ENCODE results near the gene SLC45A3.

The SLC45A3 gene

DNA sequence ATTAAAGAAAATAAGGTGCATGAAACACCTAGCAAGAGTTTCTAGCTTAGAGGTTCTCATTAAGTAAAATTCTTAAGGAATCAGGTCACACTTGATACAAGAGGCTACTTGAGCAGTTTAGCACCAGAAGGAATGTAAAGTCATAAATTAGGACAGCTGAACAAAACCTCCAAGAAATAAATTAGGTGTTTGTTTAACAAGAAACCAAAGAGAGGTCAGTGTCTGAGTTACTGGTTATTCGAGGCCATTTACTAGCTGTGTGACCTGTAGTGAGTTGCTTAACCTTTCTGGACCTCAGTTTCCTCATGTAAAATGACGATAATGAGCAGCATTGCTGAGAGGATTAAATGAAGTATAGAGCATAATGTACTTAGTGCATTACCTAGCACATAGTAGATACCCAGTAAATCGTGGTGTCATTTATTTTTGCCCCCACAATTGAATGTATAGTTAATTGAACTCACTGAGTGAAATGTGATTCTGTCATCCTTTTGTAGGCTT, 47.6 kb downstream of the SLC45A3 start:
- no peak for DNase-seq

DNA sequence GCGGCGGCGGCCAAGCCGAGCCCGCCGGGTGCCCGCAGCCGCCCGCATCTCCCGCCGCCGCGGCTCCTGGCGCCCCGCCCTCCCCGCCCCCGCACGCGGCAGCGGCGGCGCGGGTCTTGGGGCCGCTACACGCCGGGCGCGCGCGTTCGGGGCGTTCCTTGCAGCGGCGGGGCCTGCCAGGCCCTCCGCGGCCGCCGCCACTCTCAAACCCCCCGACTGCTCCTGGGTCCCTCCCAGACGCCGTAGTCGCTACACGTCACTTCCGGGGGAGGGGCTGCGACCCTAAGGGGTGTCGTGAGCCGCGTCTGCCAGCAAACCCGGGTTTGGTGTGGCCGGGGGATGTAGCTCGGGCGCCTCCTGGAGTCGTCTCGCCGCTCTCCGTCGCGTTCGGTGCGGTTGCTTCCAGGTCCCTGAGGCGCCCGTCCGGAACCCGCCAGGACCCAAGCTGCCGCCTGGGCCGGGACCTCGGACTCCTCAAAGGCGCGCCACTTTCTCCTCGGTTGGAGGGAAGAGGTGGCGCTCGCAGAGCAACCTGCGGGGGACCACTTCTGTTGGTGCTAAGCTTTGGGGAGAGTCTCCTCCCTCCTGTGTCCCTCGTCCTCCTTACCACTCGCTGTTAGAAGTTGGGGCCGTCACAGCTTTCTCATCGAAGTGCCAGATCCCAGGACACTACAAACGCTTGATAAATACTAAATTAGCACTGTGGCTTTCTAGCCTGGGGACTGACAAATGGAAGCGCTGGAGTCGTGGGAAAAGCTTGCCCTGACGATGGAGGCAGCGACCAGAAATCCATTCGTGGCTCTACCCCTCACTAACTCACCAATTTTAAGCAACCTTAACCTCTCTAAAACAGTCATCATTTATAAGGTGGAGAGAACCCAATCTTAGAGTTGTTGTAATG, 48.3 kb downstream of the SLC45A3 start, which contains the start of gene ELK4:
Gene ELK4, minus strand, starts transcription at position 244 of the 901 bp plus-strand sequence. CDS start 8,129 bp downstream, outside the sequence.
- peak; percentile 72 for DNase-seq

DNA sequence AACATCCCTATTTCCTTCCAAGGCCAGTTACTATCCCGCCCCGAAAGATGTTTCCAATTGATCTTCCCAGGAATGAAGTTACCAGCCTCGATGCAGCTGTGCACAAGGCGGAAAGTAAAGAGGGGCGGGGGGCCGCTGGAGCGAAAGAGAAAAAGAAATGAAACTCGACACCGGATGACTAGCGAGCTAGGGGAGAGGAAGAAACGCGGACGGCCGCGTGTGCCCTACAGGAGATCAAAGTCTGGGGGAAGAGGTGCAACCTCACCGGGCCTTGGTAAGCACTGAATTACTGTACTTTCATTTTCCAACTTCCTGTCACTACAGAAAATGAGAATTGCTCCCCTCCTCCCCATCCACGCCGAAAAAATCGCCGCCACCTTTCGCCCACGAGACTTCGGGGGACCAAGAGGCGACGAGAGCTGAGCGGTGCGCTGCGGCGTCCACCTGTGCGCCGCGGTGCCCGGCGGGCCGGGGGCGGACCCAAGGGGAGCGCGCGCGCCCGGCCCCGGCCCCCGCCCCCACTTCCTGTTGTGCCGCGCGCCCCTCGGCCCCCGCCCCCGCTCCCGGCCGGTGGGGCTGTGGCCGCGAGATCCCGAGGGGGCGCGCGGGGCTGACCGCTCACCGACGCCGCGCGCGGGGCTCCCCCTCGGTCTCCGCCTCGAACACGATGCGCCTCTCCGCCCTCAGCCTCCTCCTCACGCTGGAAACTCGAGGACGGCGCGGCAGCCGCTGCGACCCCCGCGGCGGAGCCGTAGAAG, 49.1 kb downstream of the SLC45A3 start:
- DNase-seq, result peak; percentile 69

DNA sequence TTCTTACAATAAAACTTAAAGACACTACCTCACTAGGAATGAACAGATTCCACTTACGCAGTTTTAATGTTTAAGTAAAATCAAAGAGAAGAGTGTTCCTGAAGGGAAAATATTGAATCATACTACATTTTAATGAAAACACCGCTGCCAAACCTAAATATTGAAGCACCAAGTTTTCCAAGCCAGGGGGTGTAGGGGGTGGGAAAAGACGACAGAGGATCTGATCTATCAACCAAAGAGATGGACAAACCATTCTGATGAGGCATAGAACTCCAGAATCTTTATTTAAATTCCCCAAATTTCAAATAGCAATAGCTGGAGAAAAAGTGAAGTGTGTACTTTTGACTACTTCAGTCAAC, 49.7 kb downstream of the SLC45A3 start:
- no peak for DNase-seq

DNA sequence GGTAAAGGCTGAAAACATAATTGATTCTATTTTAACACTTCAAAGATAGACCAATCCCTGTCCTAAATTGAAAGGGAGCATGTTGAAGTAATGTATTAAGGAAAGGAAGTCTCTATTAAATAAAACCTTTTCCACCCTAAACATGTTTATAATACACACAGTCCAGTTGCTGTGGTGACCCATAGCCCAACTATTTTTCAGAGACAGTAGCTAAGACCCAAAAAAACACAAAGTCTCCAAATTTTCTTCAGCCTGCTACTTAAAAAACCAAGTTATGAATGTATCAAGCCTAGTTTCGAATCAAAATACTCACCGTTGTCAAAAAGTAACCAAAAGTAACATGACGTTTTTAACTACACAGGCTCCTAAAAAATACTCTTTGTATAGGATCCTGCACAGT, 50.1 kb downstream of the SLC45A3 start:
- no peak for DNase-seq

DNA sequence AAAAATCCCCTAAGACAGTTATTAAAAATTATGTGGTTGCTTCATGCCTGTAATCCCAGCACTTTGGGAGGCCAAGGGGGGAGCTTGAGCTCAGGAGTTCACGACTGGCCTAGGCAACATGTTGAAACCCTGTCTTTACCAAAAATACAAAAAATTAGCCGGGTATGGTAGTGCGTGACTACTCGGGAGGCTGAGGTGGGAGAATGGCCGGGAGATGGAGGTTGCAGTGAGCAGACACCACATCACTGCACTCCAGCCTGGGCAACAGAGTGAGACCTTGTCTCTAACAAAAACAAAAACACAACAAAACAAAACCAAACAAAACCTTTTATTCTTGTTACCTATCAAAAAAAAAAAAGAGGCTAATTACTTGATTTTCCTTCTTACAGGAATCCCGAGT, 50.6 kb downstream of the SLC45A3 start:
- DNase-seq, result no peak

DNA sequence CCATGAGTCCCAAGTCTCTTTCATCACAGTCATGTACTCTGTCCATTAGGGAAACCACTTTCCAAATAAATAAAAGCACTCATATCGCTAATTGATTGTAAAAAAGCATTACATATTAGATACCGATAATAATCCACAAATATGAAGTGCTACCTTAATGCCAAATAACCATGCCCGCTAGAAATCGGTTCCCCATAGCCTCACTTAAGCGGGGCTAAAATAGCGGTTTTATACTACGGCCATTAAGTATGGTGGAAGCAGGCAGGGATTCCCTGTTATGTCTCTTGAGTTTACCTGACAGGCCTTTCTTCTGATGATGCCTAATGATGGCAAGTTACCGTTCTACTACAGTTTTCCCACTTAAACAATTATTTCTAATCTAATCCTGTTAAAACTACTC, 52.4 kb downstream of the SLC45A3 start:
- no peak for DNase-seq

DNA sequence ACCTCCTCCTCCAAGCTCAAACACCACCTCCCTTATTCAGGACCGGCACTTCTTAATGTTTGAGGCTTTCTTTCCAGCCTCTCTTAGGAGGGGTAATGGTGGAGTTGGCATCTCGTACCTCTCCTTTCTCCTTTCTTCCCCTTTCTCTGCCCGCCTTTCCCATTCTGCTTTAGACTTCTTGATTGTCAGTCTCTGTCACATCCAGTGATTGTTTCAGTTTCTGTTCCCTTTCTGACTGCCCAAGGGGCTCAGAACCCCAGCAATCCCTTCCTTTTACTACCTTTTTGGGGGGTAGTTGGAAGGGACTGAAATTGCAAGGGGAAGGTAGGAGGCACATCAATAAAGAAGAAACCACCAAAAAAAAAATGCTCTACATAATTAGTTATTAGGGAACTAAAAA, 54.1 kb downstream of the SLC45A3 start:
- DNase-seq, result no peak

DNA sequence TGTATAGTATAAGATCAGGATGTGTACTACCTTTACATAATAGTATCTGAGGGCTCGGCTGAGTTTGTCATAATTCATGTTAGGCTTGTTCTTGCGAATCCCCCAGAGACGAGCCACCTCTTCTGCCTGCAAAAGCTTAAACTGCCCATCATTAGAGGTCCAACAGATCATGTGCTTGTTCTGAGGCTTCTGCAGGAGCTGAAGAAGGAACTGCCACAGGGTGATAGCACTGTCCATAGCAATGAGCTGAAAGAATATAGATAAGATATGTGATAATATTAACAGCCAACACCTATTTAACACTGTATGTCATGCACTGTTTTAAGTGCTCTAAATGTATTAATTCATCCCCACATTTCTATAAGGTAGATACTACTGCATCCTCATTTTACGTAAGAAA, 56.7 kb downstream of the SLC45A3 start:
- no peak for DNase-seq

DNA sequence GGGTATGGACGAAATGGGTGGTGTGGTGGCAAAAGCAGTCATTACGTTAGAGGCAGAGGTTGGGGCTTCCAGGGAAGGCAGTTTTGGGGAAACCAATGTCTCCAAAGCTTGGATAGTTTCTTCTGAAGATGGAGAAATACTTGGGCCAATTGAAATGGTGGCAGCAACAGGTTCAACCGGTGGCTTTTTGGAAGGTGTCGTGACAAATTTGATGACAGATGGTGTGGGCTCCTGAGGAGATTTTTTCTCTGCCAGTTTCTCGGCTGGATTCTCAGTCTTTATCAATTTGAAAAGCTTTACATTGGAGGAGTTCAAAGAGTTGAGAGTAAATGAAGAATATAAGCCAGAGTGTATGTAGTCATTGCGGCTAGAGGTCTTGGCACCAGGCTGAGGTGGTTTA, 60.0 kb downstream of the SLC45A3 start:
- DNase-seq, result no peak

DNA sequence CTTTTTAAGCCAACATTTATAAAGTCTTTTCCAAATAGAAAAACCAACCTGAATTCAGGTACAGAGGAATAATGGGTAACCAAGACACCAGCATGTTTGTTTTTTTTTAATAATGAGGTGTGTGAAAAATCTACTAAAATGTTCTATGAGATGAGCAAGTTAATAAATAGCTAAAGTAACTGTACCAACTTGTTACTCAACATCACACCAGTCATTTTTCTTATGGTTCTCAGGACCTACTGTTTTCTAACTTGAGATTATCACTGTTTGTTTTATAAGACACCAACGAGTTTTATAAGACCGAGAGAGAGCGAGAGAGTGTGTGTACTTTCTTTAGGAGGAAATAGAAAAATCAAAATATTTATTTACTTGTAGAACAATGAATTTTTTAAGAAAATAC, 60.9 kb downstream of the SLC45A3 start:
- no peak for DNase-seq

DNA sequence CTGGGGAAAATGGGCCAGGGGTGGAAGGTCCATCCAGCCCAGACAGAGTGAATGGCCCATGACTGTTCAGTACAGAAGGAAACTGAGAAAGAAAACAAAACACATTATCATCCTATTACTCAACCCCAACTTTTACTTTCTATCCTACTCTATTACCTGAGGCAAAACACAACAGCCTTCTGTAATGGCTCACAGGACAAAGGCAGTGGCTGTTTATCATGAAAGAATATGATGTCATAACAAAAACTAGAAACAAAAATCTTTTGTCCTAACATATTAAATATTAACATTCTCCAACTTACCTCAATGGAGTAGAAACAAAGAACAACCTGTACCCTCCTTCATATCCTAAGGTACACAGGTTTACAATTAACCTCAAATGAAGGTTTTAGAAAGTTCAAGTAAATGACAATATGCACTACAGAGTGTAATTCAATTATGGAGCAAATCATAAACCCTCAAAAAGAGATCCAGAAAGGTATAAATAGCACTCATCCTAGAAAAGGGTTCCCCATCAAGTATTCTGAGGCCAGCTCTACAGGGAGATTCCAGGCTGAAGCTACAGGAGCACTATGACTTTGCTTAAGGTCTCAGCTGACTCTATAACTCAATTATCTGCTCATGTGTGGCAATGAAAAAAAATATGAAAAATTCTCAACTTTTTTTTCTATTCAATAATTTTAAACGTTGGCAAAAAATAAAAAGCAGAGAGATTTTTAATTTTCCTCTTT, 63.6 kb downstream of the SLC45A3 start:
- no peak for DNase-seq

DNA sequence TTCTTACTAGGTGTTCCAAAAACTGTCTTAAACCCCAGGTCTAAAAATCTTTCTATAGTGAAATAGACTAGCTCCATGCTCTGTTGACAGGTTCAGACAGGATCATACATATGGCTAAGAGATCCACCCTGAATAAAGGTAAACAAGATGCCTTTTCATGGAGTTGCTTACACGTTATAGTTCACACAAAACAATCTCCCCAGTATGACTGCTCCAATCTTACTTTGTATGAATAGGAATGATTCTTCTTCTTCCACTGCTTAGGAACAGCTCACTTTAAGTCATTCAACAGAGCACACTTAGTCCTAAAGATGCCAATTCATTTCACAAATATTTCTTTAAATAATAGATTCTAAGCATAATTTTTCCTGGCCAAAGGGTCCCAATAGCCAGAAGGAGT, 64.5 kb downstream of the SLC45A3 start:
- no peak for DNase-seq

DNA sequence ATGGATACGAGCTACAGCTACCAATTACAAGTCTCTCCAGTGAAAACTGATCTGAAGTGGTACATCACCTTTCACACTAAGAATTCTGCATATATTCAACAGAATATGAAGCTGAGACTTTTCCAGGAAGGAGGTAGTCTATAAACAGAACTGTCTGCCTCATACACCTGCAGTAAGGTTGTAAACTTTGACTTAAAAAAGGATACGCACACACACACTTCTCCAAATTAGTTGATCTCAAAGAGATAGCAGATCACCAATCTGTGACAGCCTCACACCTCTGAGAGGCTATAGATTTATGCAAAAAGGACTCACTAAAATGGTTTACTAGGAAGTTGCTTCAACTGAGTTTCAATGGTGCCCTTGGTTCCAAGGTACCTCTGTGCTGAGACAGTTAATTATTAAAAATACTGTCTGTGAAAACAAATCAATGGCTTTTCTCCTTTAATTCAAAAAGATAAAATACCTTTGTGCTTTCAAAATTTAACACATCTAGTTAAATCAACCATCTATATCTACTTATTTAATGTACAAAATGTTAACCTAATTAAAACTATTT, 66.4 kb downstream of the SLC45A3 start:
- DNase-seq, result no peak

DNA sequence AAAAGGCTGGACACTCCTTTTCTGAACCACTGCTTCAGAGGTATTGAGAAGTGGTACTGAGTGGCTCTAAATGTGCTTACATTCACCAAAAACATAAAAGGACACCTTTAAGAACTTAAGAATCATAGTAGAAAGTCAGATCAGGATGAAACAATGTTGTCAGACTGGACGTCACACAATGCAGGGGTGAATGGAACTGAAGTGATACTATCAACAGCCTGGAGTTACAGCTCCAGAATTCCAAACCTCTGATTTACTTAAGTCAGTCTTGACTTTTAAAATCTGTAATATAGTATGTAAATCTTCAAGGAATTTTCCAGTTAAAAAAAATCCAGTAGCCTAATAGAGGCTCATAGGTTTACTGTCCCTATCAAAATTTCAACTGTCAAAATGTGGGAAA, 67.8 kb downstream of the SLC45A3 start:
- no peak for DNase-seq

DNA sequence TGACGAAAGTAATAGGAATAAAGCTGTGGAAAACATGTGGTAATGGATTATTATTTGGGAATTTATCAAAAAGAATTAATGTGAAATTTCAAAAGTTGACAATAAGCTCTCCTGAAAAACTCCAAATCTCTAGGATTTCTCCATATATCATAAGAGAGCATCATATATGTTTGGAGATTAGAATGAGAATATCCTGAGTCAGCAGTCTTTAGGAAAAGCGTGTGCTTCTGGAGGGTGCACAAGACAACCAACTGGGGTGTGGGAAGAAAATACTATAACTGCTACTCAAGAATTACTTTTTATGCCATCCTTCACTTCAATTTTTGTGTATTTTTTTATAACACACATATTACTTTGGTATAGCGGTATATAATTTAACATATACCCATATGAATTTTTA, 68.2 kb downstream of the SLC45A3 start:
- no peak for DNase-seq

DNA sequence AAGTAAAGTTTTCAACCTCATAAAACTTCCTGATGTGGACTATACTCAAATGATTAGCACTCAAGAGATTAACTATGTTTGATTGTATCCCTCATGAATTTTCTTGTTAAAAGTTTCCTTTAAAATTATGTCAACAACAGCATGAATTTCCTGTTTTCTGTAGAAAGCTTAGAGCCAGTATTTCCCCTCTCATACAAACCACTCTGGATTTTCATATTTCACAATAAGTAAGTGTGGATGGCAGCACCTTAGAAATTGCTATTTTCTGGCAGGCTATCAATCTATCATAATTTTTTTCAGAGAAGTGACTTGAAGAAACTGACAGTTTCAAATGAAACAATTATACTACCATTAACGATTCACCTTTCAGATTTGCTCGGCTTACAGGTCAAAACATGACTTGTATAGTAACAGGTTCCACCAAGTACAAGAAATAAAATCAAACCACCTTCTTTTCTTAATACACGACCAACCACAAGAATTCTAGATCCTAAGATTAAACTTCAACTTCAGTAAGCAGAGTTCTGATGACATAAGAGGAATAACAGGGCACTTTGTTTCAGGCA, 69.3 kb downstream of the SLC45A3 start:
- no peak for DNase-seq

DNA sequence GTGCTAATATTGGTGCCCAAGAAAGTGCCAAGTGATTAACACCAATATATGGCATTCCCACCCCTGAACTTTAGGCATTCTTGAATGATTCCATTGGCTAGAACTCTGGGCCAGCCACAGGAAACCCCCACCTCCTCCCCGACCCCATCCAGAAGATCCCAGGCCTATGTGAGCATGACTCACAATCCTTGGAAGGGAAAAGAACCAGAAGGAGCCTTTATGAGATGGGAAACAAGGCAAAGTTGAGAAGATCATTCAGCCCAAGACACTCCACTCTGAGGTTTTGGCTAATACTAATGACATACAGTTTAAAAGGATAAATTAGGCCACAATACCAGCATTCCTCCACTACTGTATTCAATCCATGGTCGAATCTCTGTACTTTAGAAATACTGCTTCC, 70.3 kb downstream of the SLC45A3 start:
- no peak for DNase-seq

All from NCI-H748 treated with DMSO at 0.1 percent for 48 hours (cell line).